ENCODE data around the gene CHFR.
"Not testable (repeated sequence)": the region's sequence is repeated elsewhere in the genome, so short reads cannot be mapped to it uniquely, and the experiment has no call there.

CHFR gene

GRCh38 chr12:132839558-132840235 is 47.7 kb downstream of the CHFR start:
- DNase-seq: no peak

GRCh38 chr12:132838410-132839080 is 48.9 kb downstream of the CHFR start:
- no peak for DNase-seq

- DNase-seq: no peak
These were observed 49.6 kb downstream of the CHFR start for GRCh38 chr12:132837693-132838409.

- DNase-seq: no peak
These were observed 50.5 kb downstream of the CHFR start for GRCh38 chr12:132836795-132837331.

GRCh38 chr12:132836230-132836629 is 51.2 kb downstream of the CHFR start:
- not testable (repeated sequence) for DNase-seq

- no peak for DNase-seq
These were observed 52.1 kb downstream of the CHFR start for GRCh38 chr12:132835076-132836025.

GRCh38 chr12:132834181-132834711 is 53.2 kb downstream of the CHFR start:
- no peak for DNase-seq

- no peak for DNase-seq
These were observed 54.1 kb downstream of the CHFR start for GRCh38 chr12:132833341-132833740.

GRCh38 chr12:132831771-132832170 is 55.6 kb downstream of the CHFR start:
- no peak for DNase-seq

GRCh38 chr12:132828706-132829534 is 58.5 kb downstream of the CHFR start, which contains the start of gene GOLGA3:
GOLGA3 (minus strand) TSS chr12:132828869; CDS start chr12:132822128, 6,741 bp downstream.
- DNase-seq: peak; percentile 79 to 92

- peak in 1 of 2 experiments; percentile 23 for DNase-seq
These were observed 59.4 kb downstream of the CHFR start for GRCh38 chr12:132827763-132828703.

GRCh38 chr12:132825861-132826260 is 61.5 kb downstream of the CHFR start:
- DNase-seq: no peak

GRCh38 chr12:132825089-132825488 is 62.3 kb downstream of the CHFR start:
- DNase-seq: no peak

GRCh38 chr12:132824053-132824452 is 63.4 kb downstream of the CHFR start:
- DNase-seq: no peak

GRCh38 chr12:132818562-132818961 is 68.8 kb downstream of the CHFR start:
- no peak for DNase-seq

- no peak for DNase-seq
These were observed 73.2 kb downstream of the CHFR start for GRCh38 chr12:132814232-132814631.

GRCh38 chr12:132813443-132813842 is 74.0 kb downstream of the CHFR start:
- DNase-seq: no peak

GRCh38 chr12:132812631-132813305 is 74.6 kb downstream of the CHFR start:
- DNase-seq: no peak

GRCh38 chr12:132809391-132809790 is 78.0 kb downstream of the CHFR start:
- DNase-seq: not testable (repeated sequence)

Measured in NCI-H446 (cell line).